ENCODE measurements around the gene APBA2. TPM values are rescaled to one million over a fixed set of nuclear protein-coding genes. Genes with fewer than 3 reads are reported as not detected.

The APBA2 gene
- total and polyA plus RNA-seq, 2 of the 13 experiments (the other 11 are each of a cell fraction or from before 2014, with no cell fraction given): 0.62 to 2.3 TPM

DNA sequence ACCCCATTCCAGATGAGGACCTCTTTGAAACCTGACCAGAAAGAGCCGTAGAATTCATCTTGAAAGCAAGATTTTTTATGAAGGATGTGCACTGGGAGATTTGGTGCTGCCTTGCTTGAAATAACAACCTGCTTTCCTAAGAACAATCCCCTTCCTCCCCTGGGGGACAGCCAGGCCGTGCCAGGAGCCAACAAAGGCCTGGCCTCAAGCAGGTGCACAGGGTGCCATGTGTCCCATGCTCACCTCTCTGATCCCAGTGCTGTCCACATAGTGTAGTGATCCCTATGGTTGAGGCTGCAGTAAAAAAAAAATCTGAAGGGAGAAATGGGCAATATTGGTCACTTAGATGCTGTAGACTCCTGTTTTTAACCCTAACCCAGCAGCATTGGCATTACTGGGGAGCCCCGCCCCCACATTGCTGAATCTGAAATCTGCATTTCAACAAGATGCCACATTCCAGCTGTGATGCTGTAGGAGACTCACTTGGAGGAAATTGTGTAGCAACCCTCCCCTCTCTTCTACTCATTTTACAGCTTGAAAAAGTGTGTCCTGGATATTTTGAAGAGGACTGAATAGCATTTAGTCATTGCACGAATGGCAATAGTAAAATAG, 171.2 kb downstream of the APBA2 start (continued):
- TF ChIP-seq ARHGAP35 (CRISPR knock-in tag; IDR thresholded peaks at IDR 0.05; ENCODE audit: borderline replicate concordance) (no peak), MTF2 (CRISPR knock-in tag; IDR thresholded peaks at IDR 0.05; ENCODE audit: borderline replicate concordance) (no peak), CREB1 (IDR thresholded peaks at IDR 0.05) (no peak), CREB1 (CRISPR knock-in tag; IDR thresholded peaks at IDR 0.05) (no peak), KAT8 (CRISPR knock-in tag; IDR thresholded peaks at IDR 0.05) (no peak), CBFB (CRISPR knock-in tag; IDR thresholded peaks at IDR 0.05) (no peak), CBX2 (IDR thresholded peaks at IDR 0.05; ENCODE audit: low read depth, low read length) (no peak), CBX2 (CRISPR knock-in tag; IDR thresholded peaks at IDR 0.05; ENCODE audit: low read depth) (no peak), PAWR (CRISPR knock-in tag; IDR thresholded peaks at IDR 0.05; ENCODE audit: borderline replicate concordance) (no peak), ATF7-NPFF (CRISPR knock-in tag; IDR thresholded peaks at IDR 0.05; ENCODE audit: low read depth) (no peak), RNF2 (conservative IDR thresholded peaks at IDR 0.05; ENCODE audit: low read depth) (no peak)
- TF ChIP-seq, protein P1, sequence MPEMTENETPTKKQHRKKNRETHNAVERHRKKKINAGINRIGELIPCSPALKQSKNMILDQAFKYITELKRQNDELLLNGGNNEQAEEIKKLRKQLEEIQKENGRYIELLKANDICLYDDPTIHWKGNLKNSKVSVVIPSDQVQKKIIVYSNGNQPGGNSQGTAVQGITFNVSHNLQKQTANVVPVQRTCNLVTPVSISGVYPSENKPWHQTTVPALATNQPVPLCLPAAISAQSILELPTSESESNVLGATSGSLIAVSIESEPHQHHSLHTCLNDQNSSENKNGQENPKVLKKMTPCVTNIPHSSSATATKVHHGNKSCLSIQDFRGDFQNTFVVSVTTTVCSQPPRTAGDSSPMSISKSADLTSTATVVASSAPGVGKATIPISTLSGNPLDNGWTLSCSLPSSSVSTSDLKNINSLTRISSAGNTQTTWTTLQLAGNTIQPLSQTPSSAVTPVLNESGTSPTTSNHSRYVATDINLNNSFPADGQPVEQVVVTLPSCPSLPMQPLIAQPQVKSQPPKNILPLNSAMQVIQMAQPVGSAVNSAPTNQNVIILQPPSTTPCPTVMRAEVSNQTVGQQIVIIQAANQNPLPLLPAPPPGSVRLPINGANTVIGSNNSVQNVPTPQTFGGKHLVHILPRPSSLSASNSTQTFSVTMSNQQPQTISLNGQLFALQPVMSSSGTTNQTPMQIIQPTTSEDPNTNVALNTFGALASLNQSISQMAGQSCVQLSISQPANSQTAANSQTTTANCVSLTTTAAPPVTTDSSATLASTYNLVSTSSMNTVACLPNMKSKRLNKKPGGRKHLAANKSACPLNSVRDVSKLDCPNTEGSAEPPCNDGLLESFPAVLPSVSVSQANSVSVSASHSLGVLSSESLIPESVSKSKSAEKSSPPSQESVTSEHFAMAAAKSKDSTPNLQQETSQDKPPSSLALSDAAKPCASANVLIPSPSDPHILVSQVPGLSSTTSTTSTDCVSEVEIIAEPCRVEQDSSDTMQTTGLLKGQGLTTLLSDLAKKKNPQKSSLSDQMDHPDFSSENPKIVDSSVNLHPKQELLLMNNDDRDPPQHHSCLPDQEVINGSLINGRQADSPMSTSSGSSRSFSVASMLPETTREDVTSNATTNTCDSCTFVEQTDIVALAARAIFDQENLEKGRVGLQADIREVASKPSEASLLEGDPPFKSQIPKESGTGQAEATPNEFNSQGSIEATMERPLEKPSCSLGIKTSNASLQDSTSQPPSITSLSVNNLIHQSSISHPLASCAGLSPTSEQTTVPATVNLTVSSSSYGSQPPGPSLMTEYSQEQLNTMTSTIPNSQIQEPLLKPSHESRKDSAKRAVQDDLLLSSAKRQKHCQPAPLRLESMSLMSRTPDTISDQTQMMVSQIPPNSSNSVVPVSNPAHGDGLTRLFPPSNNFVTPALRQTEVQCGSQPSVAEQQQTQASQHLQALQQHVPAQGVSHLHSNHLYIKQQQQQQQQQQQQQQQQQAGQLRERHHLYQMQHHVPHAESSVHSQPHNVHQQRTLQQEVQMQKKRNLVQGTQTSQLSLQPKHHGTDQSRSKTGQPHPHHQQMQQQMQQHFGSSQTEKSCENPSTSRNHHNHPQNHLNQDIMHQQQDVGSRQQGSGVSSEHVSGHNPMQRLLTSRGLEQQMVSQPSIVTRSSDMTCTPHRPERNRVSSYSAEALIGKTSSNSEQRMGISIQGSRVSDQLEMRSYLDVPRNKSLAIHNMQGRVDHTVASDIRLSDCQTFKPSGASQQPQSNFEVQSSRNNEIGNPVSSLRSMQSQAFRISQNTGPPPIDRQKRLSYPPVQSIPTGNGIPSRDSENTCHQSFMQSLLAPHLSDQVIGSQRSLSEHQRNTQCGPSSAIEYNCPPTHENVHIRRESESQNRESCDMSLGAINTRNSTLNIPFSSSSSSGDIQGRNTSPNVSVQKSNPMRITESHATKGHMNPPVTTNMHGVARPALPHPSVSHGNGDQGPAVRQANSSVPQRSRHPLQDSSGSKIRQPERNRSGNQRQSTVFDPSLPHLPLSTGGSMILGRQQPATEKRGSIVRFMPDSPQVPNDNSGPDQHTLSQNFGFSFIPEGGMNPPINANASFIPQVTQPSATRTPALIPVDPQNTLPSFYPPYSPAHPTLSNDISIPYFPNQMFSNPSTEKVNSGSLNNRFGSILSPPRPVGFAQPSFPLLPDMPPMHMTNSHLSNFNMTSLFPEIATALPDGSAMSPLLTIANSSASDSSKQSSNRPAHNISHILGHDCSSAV (CRISPR knock-in tag; IDR thresholded peaks at IDR 0.05; ENCODE audit: borderline replicate concordance): no peak
- TF ChIP-seq, protein P2, sequence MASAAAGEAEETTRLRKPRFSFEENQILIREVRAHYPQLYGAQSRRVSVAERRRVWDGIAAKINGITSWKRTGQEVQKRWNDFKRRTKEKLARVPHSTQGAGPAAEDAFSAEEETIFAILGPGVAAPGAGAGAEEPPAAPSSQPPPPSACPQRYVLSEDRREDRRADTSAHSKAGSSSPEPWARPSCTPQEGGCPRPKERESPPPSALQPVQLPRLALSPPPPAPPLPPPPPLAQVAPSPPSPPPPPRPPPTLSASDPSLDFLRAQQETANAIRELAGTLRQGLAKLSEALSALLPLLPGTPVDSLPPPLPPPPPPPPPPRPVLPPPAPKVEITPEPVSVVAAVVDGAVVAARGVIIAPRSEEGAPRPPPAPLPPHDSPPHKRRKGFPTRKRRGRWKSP (CRISPR knock-in tag; IDR thresholded peaks at IDR 0.05): no peak

All from HepG2 (cell line).